HG03439 (cell line): ENCODE results near the gene SETD1A.
"Not testable (repeated sequence)": the region's sequence is repeated elsewhere in the genome, so short reads cannot be mapped to it uniquely, and the experiment has no call there.

ENCODE experiments used
- ATAC-seq: cut with Tn5 transposase; IDR thresholded peaks from one replicate; pipeline ENCODE4 v1.9.1; 2021; ENCODE audit warnings: mild to moderate bottlenecking, moderate library complexity; ENCODE audit not compliant: unreplicated experiment

Gene SETD1A

DNA sequence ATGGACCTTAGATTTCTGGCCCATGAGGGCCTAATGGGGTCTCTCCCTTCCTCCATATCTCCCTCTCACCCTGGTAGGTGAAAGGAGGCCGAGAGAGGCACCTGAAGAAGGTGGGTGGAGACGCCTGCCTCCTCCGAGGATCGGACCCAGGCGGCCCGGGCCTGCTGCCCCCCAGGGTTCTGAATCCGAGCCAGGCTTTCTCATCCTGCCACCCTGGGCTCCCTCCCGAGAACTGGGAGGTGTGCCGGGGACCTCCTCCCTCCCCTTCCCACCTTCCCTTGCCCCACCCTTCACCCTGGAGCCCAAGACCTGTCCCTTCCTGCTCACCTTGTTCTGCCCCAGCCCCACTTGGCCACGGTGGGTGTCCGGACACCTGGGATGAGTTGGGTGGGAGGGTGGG, 29.2 kb upstream of the SETD1A start:
- ATAC-seq, result no peak

DNA sequence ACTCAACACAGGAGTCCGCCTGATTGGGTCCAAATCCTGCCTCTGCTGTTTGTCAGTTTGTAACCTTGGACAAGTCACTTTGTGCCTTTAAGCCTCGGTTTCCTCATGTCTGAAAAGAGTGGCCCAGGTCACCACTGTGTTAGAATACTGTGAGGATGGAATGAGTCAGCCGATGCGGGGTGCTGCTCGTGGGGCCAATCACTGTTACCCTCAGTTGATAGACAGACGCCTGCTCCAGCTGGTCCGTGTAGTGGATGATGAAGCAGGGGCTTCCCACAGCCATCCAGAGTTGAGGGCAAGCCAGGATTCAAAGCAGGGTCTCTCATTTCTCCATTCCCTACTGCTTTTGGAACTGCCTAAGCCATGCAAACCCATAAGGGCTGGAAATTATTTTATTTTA, 28.4 kb upstream of the SETD1A start:
- ATAC-seq, result no peak

DNA sequence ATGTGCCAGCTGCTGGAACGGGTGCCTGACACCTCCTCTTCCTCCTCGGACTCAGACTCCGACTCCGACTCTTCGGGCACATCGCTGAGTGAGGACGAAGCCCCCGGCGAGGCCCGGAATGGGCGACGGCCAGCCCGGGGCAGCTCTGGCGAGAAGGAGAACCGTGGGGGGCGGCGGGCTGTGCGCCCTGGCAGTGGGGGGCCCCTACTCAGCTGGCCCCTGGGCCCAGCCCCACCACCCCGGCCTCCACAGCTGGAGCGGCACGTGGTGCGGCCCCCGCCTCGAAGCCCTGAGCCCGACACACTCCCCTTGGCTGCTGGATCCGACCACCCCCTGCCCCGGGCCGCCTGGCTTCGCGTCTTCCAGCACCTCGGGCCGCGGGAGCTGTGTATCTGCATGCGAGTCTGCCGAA, 27.4 kb upstream of the SETD1A start:
- no peak for ATAC-seq

DNA sequence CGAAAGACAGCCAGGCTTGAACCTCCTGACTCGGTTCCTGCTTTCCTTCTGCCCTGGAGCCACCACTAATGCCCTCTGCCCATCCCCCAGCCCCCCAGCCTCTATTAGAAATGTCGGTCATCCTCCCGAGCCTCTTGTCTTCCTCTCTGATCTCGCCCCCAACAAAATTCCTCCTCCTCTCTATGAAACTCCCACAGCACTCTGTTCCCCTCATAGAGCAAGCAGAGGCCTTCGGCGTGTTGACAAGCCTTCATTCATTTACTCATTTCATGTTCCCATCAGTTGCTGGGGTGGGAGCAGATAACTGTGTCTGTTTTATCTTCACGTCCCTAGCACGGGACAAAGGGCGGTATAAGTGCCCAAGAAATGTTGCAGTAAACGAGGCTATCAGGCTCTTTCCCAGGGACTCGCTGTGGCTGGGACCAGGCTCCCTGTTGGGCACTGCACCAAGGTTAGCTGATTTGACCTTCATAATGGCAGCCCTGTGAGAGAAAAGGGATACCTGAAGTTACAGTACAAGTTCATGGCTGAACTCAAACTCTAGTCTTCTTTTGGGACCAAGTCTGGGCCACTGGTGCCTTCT, 26.4 kb upstream of the SETD1A start:
- no peak for ATAC-seq

DNA sequence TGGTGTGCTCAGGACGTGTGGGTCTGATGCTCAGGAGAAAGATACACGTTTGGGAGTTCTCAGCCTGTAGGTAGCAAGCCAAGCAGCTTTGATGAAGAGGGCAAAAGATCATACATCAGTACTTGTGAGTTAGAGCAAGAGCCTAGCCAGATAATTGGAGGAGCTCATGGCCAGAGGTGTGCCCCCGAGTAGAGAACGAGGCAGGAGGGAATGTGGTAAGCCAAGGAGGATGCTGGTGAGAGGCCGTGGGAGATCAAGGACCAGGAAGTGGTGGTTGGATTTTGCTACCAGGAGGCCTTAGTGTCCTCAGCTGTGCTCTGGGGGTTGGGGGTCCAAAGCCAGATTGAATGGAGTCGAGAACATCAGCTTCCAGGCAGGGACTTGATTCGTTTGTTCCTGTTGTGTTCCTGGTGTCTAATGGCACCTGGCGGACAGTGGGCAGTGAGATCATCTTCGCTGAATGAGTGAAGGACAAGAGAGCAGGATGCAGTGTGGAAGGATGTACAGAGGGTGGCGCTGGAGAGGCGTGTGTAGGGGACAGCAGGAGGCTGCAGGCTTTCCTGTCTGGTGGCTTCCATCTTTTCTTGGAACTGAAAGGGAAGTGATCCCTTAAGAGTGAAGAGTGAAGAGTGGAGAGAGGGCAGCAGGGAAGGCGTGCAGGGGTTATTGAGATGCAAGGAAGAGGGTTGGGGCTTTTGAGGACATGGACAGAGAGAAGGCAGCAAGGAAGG, 22.6 kb upstream of the SETD1A start:
- ATAC-seq, result no peak

DNA sequence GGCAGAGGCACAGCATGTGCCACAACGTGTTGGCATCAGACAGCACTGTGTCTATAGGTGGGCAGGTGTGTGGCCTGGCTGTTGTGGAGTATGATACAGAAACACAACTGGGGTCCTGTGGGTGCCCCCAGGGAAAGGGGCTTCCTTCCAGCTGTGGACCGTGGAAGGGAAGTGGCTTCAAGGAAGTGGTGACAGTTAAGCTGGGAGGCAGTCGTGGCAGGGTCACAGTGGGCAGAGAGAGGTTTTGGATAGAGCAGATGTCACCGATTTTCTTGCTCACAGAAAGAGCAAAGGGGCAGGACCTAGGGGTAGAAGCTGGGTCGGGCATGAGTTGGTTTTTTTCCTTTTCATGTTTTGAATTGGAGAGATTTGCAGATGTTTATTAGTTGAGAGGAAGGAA, 19.9 kb upstream of the SETD1A start:
- no peak for ATAC-seq

DNA sequence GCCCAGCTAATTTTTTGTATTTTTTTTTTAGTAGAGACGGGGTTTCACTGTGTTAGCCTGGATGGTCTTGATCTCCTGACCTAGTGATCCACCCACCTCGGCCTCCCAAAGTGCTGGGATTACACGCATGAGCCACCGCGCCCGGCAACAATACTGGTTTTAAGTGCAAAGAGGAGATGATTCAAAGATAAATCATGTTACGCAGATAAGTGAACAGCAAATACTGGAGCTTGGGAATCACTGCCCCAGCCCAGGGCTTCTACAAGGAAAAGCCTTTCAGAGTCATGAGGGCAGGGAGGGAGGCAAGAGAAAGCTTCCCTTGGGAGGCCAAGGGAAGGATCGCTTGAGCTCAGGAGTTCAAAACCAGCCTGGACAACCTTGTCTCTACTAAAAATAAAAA, 18.0 kb upstream of the SETD1A start:
- not testable (repeated sequence) for ATAC-seq

DNA sequence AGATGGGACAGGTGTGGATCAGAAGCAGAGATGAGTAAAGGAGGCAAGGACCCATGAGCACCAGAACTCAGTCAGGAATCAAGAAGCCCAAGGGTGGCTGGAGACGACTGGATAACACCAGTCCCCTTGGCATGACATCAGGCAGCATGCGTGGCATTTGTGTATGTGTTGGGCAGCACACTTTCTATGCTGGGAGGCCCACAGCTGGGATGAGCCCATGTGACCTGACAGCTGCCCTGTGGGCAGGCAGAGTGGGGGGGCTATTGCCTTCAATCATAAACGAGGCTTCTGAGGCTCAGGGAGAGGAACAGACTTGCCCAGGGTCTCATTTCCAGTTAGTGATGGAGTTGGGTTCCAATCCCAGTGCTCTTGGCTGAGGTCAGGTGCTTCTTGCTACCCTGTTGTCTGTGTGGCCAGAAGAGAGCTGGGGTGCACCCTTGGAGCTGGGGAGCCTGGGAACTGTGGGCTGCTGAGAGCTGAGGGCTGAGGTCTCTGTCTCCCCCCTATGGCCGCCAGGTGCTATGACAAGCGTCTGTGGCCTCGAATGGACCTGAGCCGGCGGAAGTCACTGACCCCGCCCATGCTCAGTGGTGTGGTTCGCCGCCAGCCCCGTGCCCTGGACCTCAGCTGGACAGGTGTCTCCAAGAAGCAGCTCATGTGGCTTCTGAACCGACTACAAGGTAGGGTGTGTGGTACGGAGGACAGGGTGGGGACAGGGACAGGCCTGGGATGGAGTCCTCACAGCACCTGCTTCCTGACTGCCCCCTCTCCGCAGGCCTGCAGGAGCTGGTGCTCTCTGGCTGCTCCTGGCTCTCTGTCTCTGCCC, 15.7 kb upstream of the SETD1A start:
- peak; percentile 76 for ATAC-seq

DNA sequence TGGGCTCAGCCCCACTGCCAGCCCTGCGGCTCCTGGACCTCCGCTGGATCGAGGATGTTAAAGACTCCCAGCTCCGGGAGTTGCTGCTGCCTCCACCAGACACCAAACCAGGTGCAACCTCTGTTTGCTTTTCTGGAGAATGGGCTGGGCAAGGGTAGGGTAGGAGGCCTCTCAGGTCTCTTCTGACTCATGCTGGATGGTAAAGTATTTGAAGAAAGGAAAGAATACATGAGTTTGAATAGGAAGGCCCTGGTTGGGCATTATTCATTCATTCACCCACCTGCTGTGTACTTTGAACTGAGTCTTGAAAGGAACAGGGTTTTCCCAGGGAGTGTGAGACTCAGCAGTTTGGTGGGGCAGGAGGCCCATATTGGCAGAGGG, 15.1 kb upstream of the SETD1A start:
- no peak for ATAC-seq

DNA sequence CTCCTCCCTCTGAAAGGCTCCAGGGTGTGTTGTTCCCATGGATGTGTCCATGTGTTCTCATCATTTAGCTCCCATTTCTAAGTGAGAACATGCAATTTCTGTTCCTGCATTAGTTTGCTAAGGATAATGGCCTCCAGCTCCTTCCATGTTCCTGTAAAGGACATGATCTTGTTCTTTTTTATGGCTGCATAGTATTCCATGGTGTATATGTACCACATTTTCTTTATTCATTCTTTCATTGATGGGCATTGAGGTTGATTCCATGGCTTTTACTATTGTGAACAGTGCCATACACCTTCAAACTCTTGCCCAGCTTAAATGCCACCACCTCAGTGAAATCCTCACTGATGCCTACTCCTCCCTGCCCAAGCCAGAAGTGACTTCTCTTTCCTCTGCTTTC, 13.2 kb upstream of the SETD1A start:
- ATAC-seq, result no peak

DNA sequence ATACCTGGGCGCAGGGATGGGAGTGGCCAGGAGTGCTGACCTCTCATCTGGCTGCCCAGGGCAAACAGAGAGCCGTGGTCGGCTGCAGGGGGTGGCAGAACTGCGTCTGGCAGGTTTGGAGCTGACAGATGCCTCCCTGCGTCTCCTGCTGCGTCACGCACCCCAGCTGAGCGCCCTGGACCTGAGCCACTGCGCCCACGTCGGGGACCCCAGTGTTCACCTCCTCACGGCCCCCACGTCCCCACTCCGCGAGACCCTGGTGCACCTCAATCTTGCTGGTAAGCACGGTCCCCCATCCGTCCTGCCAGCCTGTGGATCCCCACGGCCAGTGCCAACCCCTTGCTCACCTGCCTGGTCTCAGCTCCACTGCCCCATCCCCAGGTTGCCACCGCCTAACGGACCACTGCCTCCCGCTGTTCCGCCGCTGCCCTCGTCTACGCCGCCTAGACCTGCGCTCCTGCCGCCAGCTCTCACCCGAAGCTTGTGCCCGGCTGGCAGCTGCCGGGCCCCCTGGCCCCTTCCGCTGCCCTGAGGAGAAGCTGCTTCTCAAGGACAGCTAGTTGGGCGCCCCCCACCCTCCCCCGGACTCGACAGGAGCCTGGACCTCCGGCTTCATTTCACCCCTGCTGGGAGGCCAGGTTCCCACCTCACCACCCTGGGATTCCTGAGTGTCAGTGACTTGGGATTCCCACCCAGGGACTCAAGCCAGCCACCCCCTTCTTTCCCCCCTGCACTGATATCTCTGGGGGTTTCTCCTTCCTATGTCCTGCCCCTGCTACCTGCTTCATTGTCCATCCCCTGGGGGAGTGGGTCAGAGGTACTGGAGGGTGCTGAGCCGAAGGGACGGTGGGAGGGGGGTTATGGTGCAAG, 10.6 kb upstream of the SETD1A start:
- ATAC-seq, result no peak

DNA sequence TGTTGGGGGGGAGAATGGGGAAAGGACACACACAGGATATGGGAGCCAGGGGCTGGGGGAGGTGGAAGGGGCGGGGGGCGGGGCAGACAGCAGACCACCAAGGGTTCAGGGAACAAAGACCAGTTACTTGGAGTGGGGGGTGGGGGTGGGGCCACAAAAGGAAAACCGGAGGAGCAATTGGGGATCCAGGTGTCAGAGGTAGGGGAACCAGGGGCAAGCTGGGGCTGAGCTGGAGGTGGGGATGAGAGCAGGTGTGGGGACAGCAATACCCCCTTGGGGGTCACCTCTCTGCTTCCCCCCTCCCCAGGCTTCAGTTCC, 10.1 kb upstream of the SETD1A start:
- ATAC-seq, result no peak

DNA sequence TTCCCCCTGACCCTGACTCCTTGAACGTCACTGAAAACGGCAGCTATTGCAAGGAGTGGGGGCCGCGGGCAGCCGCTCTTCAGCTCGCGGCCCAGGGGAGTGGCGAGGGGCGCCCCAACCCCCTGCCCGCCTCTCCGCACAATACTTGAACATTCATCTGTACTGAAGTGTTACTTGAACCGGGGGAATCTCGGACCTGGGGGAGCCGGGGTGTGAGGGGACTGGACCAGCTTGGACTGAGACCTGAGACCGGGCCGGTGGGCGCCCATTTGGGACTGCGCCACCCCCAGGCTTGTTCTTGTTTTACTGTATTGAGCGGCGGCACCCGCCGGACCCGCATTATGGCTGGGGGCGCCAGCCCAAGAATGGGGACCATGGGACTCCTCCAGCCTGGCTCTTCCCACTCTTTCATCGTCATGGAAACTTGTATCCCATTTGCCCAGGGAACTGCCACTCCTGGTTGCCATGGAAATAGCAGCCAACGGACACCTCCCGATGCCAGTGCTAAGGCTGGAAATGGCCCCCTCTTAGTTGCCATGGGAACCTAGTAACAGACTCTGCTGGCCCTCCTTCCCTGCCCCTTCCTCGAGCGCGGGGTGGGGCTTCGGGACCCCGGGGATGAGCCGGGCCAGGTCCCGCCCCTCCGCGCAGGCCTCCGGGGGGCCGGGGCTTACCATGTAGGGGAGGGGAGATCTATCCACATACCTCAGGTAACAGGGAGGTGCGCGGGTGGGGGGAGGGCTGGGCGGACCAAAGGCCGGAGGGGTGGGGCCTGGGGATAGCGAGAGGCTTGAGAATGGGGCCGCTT, 9.5 kb upstream of the SETD1A start:
- no peak for ATAC-seq

DNA sequence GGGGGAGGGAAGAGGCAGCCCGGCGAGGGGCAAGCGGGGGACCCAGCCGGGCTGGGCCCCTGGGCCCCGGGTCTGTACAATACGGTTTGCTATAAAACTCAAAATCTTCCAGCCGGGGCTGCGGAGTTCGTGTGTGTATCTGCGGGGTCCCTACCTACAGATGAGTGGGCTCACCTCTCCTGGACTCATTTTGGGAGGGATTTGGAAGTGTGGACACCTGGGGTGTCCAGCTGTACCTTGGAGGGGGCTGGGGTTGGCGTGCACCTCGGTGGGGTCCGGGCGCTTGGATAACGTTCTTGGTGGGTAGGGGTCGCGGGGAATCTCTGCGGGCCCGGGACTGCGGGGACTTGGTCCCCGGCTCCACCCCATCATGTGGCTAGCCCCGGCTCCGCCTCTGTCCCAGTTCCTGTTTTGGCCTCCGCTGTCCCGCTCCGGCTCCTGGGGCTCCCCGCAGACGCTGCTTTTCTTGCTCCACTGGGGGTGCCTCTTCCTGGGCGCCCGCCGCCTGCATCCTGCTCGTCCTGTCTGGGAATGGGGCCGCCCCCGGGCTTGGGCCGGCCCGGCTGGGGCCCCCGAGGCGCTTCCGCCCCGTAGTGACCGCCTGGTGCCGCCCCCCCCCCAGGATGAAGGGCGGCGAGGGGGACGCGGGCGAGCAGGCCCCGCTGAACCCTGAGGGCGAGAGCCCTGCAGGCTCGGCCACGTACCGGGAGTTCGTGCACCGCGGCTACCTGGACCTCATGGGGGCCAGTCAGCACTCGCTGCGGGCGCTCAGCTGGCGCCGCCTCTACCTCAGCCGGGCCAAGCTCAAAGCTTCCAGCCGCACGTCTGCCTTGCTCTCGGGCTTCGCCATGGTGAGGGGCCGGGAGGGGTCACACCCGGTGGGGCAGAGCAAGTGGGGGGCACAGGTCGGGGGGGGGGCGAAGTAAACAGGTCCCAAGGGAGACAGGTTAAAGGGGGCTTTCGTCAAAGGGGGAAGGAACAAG, 8.6 kb upstream of the SETD1A start, which contains the start of gene ORAI3:
Gene ORAI3 (plus strand): TSS at position 402 of the 983 bp plus-strand sequence. CDS start 222 bp downstream, at position 624.
- peak; percentile 42 for ATAC-seq

DNA sequence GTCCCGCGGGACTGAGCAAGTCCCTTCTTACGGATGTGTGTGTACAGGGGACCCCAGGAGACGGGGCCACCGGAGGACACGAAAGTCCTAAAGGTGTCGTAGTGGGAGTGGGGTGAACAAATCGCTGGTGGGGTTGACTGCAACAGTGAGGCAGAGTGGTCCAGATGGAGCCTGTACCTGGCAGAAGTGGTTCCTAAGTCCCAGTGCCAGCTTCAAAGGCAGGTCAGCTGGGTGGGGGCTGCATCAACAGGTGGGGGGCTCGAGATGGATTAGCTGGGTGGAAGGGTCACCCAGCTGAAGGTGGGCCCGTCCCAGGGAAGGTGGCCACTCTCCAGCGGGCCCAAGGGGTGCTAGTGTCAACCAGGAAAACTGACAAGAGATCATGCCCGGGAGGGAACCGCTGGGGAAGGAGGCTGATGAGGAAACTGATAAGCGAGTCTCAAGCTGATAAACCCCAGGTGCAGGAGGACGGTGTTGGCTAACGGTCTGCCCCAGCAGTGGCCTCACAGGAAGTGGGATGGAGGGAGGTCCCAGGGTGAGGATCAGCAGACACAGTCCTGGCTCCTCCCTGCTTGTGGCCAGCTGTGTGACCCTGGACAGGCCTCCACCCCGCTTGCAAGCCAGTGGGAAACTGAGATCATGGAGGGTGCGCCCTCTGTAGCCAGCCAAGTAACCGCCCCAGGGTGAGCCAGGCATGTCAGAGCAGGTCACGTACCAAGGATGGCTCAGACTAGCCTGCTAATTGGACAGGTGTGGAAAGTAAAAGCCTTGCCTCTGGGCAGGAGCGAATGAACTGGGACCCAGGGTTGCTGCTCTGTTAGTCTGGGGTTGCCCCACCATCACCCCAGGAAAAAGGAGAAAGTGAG, 7.7 kb upstream of the SETD1A start:
- peak; percentile 44 for ATAC-seq

DNA sequence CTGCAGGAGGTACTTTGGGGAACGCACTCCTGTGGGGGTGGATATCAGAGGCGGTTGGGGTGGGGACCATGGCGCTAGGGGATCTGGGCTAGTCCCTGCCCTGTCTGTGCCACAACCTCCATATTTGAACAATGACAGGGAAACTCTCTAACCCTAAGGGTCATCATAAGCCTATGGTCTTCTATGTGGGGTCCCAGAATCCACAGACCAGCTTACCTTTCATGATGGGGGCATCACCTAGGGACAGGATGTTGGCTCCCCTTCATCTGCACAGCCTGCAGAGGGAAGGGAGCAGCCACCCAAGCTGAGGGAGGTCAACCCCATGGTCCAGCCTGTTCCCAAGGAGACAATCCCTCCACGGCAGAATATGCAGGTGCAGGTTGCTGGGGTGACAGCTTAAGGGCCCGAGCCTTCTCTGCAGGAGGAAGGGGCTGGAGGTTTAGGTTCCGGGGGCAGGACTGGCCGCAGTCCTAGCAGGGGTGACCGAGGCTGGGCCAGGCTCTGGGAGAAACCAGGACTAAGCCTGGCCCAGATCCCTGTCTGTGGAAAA, 7.0 kb upstream of the SETD1A start:
- no peak for ATAC-seq

DNA sequence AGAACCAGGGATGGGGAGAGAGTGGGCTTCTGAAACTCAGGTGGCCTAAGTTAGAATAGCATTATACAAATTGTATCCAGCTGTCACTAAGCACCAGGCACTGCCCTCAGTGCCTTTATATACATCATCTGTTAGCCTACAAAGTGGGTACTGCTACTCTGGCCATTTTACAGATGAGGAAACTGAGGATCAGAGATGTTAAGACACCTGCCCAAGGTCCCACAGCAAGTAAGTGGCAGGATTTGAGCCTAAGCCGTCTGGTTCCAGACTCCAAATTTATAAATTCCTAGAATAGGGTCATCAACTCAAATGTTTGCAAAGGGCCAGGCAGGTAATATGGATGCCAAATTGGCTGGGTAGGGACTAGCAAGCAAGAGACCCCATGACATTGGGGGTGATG, 6.4 kb upstream of the SETD1A start:
- no peak for ATAC-seq

DNA sequence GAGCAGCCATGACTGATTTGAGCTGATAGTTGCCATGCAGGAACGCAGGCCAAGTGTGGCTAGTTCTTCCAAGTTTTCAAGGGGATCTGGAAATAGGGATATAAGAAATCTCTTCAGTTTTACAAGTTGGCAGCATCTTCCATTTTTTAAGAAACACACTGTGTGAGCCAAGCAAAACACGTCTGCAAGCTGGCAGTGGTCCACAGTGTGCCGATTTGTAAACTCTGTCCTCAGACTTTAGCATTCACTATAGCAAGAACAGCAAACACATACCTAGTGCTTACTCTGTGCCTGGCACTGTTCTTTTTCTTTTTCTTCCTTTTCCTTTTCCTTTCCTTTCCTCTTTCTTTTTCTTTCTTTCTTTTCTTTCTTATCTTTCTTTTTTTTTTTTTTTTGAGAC, 5.8 kb upstream of the SETD1A start:
- ATAC-seq, result no peak
